Endometrial microvascular endothelial cells (primary cell): ENCODE measurements around the gene SYNC. TPM values are rescaled to one million over a fixed set of nuclear protein-coding genes. Genes with fewer than 3 reads are reported as not detected.
"Not testable (repeated sequence)": the region's sequence is repeated elsewhere in the genome, so short reads cannot be mapped to it uniquely, and the experiment has no call there.

Source experiments
- in situ Hi-C: cut with HindIII; loops from 2 replicates; pipeline ENCODE4 v1.10.0; 2017; ENCODE audit warnings: low sequenced_read_pairs, low pct_unique_long_range_greater_than_20kb; ENCODE audit errors: inconsistent ontology term
- total RNA-seq: library from RNA; depleted of rRNA; stranded (reverse); fragments of >200 nt; gene quantifications from one replicate; pipeline ENCODE4 v1.2.3, GENCODE V29; 2015; ENCODE audit errors: inconsistent ontology term

SYNC gene
- total RNA-seq, 1 donor from 2014 or later: 8.9 TPM

- in situ Hi-C loops: no loop called here
These were observed 1.1 kb downstream of the SYNC start for GRCh38 chr1:32701421-32701911.

GRCh38 chr1:32696996-32697395, 5.6 kb downstream of the SYNC start:
- in situ Hi-C loops: not testable (repeated sequence)

GRCh38 chr1:32696041-32696440, 6.5 kb downstream of the SYNC start:
- in situ Hi-C loops: no loop called here

- in situ Hi-C loops: no loop called here
These were observed 7.3 kb downstream of the SYNC start for GRCh38 chr1:32695098-32695904.

- in situ Hi-C loops: no loop called here
These were observed 9.0 kb downstream of the SYNC start for GRCh38 chr1:32693455-32694174.

- in situ Hi-C loops: no loop called here
These were observed 16.2 kb downstream of the SYNC start for GRCh38 chr1:32686387-32686786.

- in situ Hi-C loops: no loop called here
These were observed 17.1 kb downstream of the SYNC start for GRCh38 chr1:32685498-32685897.

GRCh38 chr1:32684167-32684811, 18.3 kb downstream of the SYNC start:
- in situ Hi-C loops: no loop called here

- in situ Hi-C loops: no loop called here
These were observed 19.2 kb downstream of the SYNC start for GRCh38 chr1:32683397-32683796.

GRCh38 chr1:32681999-32682398, 20.6 kb downstream of the SYNC start:
- in situ Hi-C loops: no loop called here

GRCh38 chr1:32681509-32681908, 21.1 kb downstream of the SYNC start:
- in situ Hi-C loops: no loop called here

GRCh38 chr1:32680642-32681041, 21.9 kb downstream of the SYNC start:
- in situ Hi-C loops: no loop called here

- in situ Hi-C loops: not testable (repeated sequence)
These were observed 22.6 kb downstream of the SYNC start for GRCh38 chr1:32679993-32680392.

GRCh38 chr1:32676945-32677344, 25.6 kb downstream of the SYNC start:
- in situ Hi-C loops: no loop called here

GRCh38 chr1:32668716-32669115, 33.9 kb downstream of the SYNC start:
- in situ Hi-C loops: not testable (repeated sequence)

GRCh38 chr1:32666901-32667566, 35.5 kb downstream of the SYNC start:
- in situ Hi-C loops: no loop called here

- in situ Hi-C loops: no loop called here
These were observed 36.7 kb downstream of the SYNC start for GRCh38 chr1:32665915-32666314.

GRCh38 chr1:32659581-32659980, 43.0 kb downstream of the SYNC start:
- in situ Hi-C loops: no loop called here
